Measurements from ENCODE around the gene FGGY.

Gene FGGY

GRCh38 chr1:59384443-59384842 is 87.5 kb downstream of the FGGY start:
- no peak for DNase-seq (ENCODE audit: low read depth in 2 of 2)

GRCh38 chr1:59388191-59388590 is 91.3 kb downstream of the FGGY start:
- no peak for DNase-seq (ENCODE audit: low read depth in 2 of 2)

- no peak for DNase-seq (ENCODE audit: low read depth in 2 of 2)
Observed at GRCh38 chr1:59389847-59390246, 93.0 kb downstream of the FGGY start.

- no peak for DNase-seq (ENCODE audit: low read depth in 2 of 2)
Observed at GRCh38 chr1:59390307-59390706, 93.4 kb downstream of the FGGY start.

GRCh38 chr1:59391212-59392179 is 94.6 kb downstream of the FGGY start:
- DNase-seq (ENCODE audit: low read depth in 2 of 2): no peak

- no peak for DNase-seq (ENCODE audit: low read depth in 2 of 2)
Observed at GRCh38 chr1:59393211-59394180, 96.6 kb downstream of the FGGY start.

- no peak for DNase-seq (ENCODE audit: low read depth in 2 of 2)
Observed at GRCh38 chr1:59394706-59395425, 98.0 kb downstream of the FGGY start.

GRCh38 chr1:59396387-59396786 is 99.5 kb downstream of the FGGY start:
- no peak for DNase-seq (ENCODE audit: low read depth in 2 of 2)

- DNase-seq (ENCODE audit: low read depth in 2 of 2): no peak
Observed at GRCh38 chr1:59397139-59397858, 100.4 kb downstream of the FGGY start.

- no peak for DNase-seq (ENCODE audit: low read depth in 2 of 2)
Observed at GRCh38 chr1:59399642-59400041, 102.7 kb downstream of the FGGY start.

GRCh38 chr1:59401581-59401980 is 104.7 kb downstream of the FGGY start:
- no peak for DNase-seq (ENCODE audit: low read depth in 2 of 2)

GRCh38 chr1:59404796-59405195 is 107.9 kb downstream of the FGGY start:
- DNase-seq (ENCODE audit: low read depth in 2 of 2): no peak

GRCh38 chr1:59406437-59407164 is 109.7 kb downstream of the FGGY start:
- DNase-seq (ENCODE audit: low read depth in 2 of 2): no peak

- no peak for DNase-seq (ENCODE audit: low read depth in 2 of 2)
Observed at GRCh38 chr1:59408608-59409240, 111.8 kb downstream of the FGGY start.

GRCh38 chr1:59409549-59409948 is 112.7 kb downstream of the FGGY start:
- no peak for DNase-seq (ENCODE audit: low read depth in 2 of 2)

GRCh38 chr1:59409986-59410385 is 113.1 kb downstream of the FGGY start:
- DNase-seq (ENCODE audit: low read depth in 2 of 2): no peak

- no peak for DNase-seq (ENCODE audit: low read depth in 2 of 2)
Observed at GRCh38 chr1:59410457-59410856, 113.6 kb downstream of the FGGY start.

GRCh38 chr1:59411147-59411546 is 114.3 kb downstream of the FGGY start:
- DNase-seq (ENCODE audit: low read depth in 2 of 2): no peak

GRCh38 chr1:59412718-59413326 is 115.9 kb downstream of the FGGY start:
- no peak for DNase-seq (ENCODE audit: low read depth in 2 of 2)

All from stimulated activated CD8-positive, alpha-beta memory T cell treated with anti-CD3 and anti-CD28 coated beads, Interleukin-15, amount 100 ng/mL, for 4 hours (primary cell).